HUES6 (cell line): ENCODE data around the gene HLA-C.
"Not testable (repeated sequence)": the region's sequence is repeated elsewhere in the genome, so short reads cannot be mapped to it uniquely, and the experiment has no call there.

ENCODE experiments used
- H3K27ac ChIP-seq: 2 replicates; pipeline ENCODE4 v1.7.0; 2013; ENCODE audit warnings: low read depth, mild to moderate bottlenecking, low read length, inconsistent platforms
- H3K27me3 ChIP-seq: 2 replicates; pipeline ENCODE4 v1.6.1; 2013; ENCODE audit warnings: low read length; ENCODE audit not compliant: control insufficient read depth, insufficient read depth
- H3K36me3 ChIP-seq: 2 replicates; pipeline ENCODE4 v1.6.1; 2013; ENCODE audit warnings: low read length; ENCODE audit not compliant: control insufficient read depth, insufficient read depth
- H3K4me1 ChIP-seq: 2 replicates; pipeline ENCODE4 v1.6.1; 2013; ENCODE audit warnings: low read length; ENCODE audit not compliant: control insufficient read depth, insufficient read depth
- H3K4me3 ChIP-seq: 2 replicates; pipeline ENCODE4 v1.5.1; 2013; ENCODE audit warnings: low read depth, low read length
- H3K9ac ChIP-seq: one replicate; pipeline ENCODE4 v1.6.1; 2013; ENCODE audit warnings: mild to moderate bottlenecking, low read length
- H3K9me3 ChIP-seq: 2 replicates; pipeline ENCODE4 v1.6.1; 2013; ENCODE audit warnings: low read depth, low read length; ENCODE audit not compliant: control insufficient read depth, insufficient read depth

Gene HLA-C

DNA sequence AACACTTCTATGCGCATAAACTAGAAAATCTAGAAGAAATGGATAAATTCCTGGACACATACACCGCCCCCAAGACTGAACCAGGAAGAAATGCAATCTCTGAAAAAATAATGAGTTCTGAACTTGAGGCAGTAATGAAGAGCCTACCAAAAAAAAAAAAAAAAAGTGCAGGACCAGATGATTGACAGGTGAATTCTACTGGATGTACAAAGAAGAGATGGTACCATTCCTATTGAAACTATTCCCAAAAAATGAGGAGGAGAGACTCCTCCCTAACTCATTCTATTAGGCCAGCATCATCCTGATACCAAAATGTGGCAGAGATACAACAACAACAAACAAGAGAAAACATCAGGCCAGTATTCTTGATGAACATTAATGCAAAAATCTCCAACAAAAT is 22.7 kb downstream of the HLA-C start:
- no peaks in the 10 kb centered on the region for H3K4me1 ChIP-seq
- no peaks in the 10 kb centered on the region for H3K27me3 ChIP-seq
- no peak overlapping the region for H3K27ac ChIP-seq
- H3K36me3 ChIP-seq: no peaks in the 10 kb centered on the region
- no peak overlapping the region for H3K4me3 ChIP-seq
- 0 out of 2 replicates have a peak, but pooled peaks cover 4% of the 10 kb centered on the region for H3K9me3 ChIP-seq
- H3K9ac ChIP-seq: no peak overlapping the region

DNA sequence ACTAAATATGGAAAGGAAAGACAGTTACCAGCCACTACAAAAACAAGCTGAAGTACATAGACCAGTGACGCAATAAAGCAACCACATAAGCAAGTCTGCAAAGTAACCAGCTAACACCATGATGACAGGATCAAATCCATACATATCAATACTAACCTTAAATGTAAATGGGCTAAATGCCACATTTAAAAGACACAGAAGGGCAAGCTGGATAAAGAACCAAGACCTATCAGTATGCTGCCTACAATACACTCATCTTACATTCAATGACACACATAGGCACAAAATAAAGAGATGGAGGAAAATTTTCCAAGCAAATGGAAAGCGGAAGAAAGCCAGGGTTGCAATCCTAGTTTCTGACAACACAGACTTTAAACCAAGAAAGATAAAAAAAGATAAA is 24.1 kb downstream of the HLA-C start:
- no peak overlapping the region for H3K27ac ChIP-seq
- no peaks in the 10 kb centered on the region for H3K27me3 ChIP-seq
- no peak overlapping the region for H3K4me3 ChIP-seq
- H3K4me1 ChIP-seq: no peaks in the 10 kb centered on the region
- no peak overlapping the region for H3K9ac ChIP-seq
- 0 out of 2 replicates have a peak, but pooled peaks cover 4% of the 10 kb centered on the region for H3K9me3 ChIP-seq
- H3K36me3 ChIP-seq: no peaks in the 10 kb centered on the region

DNA sequence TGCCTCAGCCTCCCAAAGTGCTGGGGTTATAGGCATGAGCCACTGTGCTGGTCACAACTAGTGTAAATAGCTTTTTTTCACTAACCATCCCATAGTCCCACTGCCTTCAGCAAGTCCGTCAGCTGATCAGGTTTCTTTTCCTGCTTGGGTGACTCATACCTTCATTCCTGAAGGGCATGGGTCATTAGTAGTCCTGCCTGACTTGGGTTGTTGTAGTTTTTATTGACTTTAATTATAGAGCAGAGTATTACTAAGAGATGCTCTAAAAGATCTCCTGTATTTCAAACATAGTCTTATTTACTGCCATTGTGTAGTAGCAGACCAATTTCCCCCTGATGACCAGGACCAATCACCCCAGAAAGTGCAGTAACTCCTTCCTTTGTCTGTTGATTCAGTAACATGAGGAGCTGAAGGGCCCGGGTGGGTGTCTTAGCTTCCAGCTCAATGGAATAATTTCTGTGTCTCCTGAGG is 25.8 kb downstream of the HLA-C start:
- H3K4me1 ChIP-seq: no peaks in the 10 kb centered on the region
- H3K36me3 ChIP-seq: no peaks in the 10 kb centered on the region
- H3K9me3 ChIP-seq: 0 out of 2 replicates have a peak, but pooled peaks cover 6% of the 10 kb centered on the region
- H3K4me3 ChIP-seq: no peak overlapping the region
- H3K9ac ChIP-seq: no peak overlapping the region
- H3K27me3 ChIP-seq: no peaks in the 10 kb centered on the region
- H3K27ac ChIP-seq: no peak overlapping the region

DNA sequence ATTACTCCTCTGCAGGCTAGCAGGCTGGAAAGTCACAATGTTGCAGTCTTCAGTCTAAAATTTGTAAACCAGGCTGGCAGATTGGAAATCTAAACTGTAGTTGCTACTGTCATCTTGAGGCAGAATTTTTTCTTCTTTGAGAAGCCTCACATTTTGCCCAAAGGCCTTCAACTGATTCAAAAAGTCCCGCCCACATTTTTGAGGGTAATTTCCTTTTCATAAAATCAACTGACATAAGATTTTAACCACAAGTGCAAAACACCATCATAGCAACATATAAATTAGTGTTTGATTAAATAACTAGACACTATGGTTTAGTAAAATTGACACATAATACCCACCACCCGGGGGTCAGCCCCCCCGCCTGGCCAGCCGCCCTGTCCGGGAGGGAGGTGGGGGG is 28.4 kb downstream of the HLA-C start:
- H3K9ac ChIP-seq: no peak overlapping the region
- H3K4me3 ChIP-seq: no peak overlapping the region
- H3K36me3 ChIP-seq: no peaks in the 10 kb centered on the region
- no peak overlapping the region for H3K27ac ChIP-seq
- H3K9me3 ChIP-seq: 0 out of 2 replicates have a peak, but pooled peaks cover 6% of the 10 kb centered on the region
- H3K27me3 ChIP-seq: no peaks in the 10 kb centered on the region
- H3K4me1 ChIP-seq: no peaks in the 10 kb centered on the region

DNA sequence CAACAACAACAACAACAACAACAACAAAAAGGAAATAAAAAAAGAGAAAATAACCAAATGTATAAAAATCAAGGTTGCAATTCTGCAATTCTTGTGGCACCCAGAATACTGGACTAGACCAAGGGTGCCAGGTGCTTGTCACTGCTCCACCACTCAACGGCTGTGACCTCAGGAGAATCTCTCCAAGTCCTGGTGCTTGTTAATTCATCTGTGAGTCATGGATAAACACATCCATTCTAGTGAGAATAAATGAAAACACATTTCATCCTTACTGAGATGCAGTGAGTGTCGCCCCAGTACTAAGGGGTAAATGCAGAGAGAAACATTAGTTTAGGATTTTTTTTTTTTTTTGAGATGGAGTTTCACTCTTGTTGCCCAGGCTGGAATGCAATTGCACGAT is 32.0 kb downstream of the HLA-C start:
- H3K27ac ChIP-seq: no peak overlapping the region

DNA sequence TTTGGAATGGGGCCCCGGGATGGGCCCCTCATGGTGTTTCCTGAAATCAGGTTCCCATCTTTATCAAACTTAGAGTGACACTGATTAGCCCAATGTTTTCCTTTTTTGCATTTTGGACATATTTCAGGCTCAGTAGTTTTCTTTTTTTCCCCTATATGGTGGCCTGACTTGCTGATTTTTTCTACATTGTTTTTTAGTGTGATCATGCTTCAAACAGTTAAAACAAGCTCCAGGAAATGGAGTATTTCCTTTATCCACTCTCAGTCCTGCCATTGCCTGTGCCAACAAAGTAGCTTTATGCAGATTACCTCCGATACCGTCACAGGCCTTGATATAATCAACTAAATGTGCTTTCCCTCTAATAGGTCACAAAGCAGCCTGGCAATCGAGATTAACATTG is 37.8 kb downstream of the HLA-C start:
- not testable (repeated sequence) for H3K27ac ChIP-seq, H3K36me3 ChIP-seq, H3K27me3 ChIP-seq, H3K4me3 ChIP-seq, H3K9me3 ChIP-seq, H3K4me1 ChIP-seq, H3K9ac ChIP-seq

More for the DNA sequence above, 32.0 kb downstream of the HLA-C start:
- H3K9me3 ChIP-seq: 0 out of 2 replicates have a peak, but pooled peaks cover 4% of the 10 kb centered on the region
- no peaks in the 10 kb centered on the region for H3K36me3 ChIP-seq
- no peaks in the 10 kb centered on the region for H3K4me1 ChIP-seq
- no peak overlapping the region for H3K9ac ChIP-seq
- H3K27me3 ChIP-seq: no peaks in the 10 kb centered on the region
- H3K4me3 ChIP-seq: no peak overlapping the region

DNA sequence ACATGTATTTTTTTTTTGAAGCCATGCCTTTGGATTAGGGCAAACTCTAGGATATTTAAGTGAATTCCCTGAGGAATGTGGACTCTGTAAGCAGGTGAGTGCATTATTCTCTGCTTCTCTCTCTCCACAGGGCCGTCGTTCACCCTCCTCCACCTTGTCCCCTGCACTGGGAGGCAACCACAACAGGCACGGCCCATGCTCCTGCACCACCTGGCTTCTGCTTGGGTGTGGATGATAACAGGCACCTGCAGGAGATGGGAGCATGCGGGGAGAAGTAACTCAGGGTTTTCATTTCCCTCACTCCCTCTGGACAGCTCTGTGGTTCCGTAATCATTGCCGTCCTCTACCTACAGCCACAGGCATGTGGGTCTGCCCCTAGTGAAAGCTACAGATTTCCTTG is 43.4 kb downstream of the HLA-C start:
- Histone ChIP-seq H3K4me3 (no peak overlapping the region), H3K9ac (no peak overlapping the region), H3K27me3 (peaks cover 3% of the 10 kb centered on the region; the same call in 1 of the 2 replicates)

DNA sequence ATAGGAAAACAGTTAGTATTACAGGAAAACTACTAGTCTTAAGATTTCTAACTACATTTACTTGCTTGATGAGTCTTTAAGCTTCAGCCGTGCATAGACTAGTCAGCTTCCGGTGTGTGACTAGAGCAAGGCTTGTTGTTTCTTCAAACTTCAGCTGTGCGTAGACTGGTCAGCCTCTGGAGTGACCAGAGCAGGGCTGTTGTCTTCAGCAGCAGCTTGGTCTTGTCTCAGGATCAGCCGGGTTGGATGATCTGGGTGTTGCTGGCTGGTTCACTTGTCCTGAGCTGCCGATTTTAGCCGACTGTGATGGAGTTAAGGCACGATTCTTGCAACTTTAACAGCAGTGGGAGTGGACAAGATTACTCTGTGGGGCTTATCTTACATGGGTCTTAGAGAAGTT is 44.7 kb downstream of the HLA-C start:
- Histone ChIP-seq H3K27ac (no peak overlapping the region), H3K27me3 (peaks cover 3% of the 10 kb centered on the region; the same call in 1 of the 2 replicates)

More for the DNA sequence above, 43.4 kb downstream of the HLA-C start:
- H3K36me3 ChIP-seq: no peaks in the 10 kb centered on the region
- no peak overlapping the region for H3K27ac ChIP-seq
- no peaks in the 10 kb centered on the region for H3K9me3 ChIP-seq
- H3K4me1 ChIP-seq: no peaks in the 10 kb centered on the region

DNA sequence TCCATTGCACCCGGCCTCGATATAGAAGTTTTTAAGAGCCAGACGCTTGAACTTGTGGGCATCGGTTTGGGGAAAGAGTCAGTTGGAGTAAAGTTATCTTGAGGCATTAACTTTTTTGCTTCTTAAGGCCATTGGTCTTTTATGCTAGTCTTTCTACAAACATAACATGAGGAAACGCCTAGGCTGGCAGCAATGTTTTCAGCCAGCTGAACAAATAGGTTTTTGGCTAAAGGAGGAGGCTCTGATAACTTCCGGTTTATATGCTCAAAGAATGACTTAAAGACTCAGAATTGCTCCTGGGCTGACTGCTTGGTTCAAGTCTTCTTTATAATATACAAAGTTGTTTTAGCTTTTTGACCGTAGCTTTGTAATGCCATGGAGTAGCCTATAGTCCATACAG is 46.2 kb downstream of the HLA-C start:
- Histone ChIP-seq H3K9me3 (no peaks in the 10 kb centered on the region), H3K36me3 (no peaks in the 10 kb centered on the region), H3K27ac (no peak overlapping the region), H3K4me3 (no peak overlapping the region), H3K9ac (no peak overlapping the region), H3K4me1 (no peaks in the 10 kb centered on the region), H3K27me3 (peaks cover 3% of the 10 kb centered on the region; the same call in 1 of the 2 replicates)

More for the DNA sequence above, 44.7 kb downstream of the HLA-C start:
- Histone ChIP-seq H3K4me3 (no peak overlapping the region), H3K36me3 (no peaks in the 10 kb centered on the region), H3K9me3 (no peaks in the 10 kb centered on the region), H3K4me1 (no peaks in the 10 kb centered on the region), H3K9ac (no peak overlapping the region)

DNA sequence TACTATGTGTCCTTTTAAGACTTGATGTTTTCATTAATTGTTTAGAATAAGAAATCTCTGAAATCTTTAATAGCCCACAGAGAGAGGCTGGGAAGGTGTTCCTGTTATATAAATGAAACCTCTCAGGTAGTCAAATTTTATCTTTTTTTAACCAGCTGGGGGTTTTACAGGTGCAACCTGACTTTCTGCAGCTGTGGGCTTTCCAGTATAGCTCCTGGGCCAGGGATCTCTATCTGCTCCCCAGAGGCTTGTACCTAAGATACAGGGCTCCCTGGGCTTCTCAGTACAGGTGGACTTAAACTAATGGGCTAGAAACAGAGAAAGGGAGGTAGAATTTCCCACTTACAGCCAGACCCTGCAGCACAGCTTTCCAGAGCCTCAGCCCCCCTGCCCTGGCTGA is 49.4 kb downstream of the HLA-C start:
- H3K27ac ChIP-seq: no peak overlapping the region
- peaks cover 3% of the 10 kb centered on the region; the same call in 1 of the 2 replicates for H3K27me3 ChIP-seq
- H3K9ac ChIP-seq: no peak overlapping the region
- H3K9me3 ChIP-seq: peaks cover 5% of the 10 kb centered on the region
- H3K36me3 ChIP-seq: no peaks in the 10 kb centered on the region
- H3K4me3 ChIP-seq: no peak overlapping the region
- no peaks in the 10 kb centered on the region for H3K4me1 ChIP-seq
